ENCODE measurements around the gene LRRC74B.

DNA sequence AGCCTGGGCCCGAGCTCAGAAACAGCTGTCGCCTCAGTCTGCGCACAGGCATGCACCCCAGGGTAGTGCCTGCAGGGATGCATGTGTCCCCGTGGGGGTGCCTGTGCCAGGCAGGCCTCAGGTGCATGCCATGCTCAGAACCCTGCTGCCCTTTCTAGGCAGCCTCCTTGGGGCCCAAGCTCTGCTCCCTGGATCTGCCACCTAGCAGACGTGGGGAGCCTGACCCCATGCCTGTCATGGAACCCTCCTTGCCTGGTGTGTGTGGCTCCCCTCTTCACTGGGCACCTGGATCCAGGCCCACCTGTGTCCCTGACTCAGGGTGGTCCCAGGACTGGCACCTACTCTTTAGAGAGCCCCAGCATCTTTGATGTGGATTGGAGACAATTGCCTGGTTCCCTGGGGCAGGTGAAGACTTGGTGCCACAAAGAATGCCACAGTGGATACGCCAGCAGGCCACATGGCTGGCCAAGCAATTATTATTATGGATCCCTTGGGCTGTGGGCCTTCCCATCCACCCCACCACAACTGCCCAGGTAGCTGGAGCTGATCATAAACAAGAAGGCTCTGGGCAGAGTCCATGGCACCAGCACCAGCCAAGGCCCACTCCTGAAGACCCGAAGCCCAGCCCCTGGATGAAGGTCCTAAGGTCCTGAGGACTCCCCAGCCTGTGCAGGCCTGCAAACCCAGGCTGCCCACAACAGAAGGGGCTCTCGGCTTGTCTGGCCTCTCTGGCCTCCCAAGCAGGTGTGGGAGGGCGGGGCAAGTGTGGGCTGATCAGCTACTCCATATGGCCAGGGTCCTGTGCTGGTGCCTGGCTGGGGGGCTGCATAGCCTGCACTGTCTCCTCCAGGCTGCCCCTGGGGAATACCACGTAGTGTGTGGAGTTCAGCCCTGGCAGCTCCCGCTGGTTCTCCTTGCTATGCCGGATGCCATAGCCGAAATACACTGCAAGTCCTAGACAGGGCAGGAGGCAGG lies 17.2 kb upstream of the LRRC74B start:
- TF ChIP-seq, protein P1, sequence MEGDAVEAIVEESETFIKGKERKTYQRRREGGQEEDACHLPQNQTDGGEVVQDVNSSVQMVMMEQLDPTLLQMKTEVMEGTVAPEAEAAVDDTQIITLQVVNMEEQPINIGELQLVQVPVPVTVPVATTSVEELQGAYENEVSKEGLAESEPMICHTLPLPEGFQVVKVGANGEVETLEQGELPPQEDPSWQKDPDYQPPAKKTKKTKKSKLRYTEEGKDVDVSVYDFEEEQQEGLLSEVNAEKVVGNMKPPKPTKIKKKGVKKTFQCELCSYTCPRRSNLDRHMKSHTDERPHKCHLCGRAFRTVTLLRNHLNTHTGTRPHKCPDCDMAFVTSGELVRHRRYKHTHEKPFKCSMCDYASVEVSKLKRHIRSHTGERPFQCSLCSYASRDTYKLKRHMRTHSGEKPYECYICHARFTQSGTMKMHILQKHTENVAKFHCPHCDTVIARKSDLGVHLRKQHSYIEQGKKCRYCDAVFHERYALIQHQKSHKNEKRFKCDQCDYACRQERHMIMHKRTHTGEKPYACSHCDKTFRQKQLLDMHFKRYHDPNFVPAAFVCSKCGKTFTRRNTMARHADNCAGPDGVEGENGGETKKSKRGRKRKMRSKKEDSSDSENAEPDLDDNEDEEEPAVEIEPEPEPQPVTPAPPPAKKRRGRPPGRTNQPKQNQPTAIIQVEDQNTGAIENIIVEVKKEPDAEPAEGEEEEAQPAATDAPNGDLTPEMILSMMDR (conservative IDR thresholded peaks at IDR 0.05 in 1 of 2, IDR thresholded peaks at IDR 0.05 in 1 of 2; ENCODE audit: low read depth in 1 of 2, low read length in 2 of 2): no peak
- no peak for TF ChIP-seq EZH2 (IDR thresholded peaks at IDR 0.05; ENCODE audit: low read length, missing control alignments)

Data from fibroblast of lung (primary cell).